Keratinocyte (primary cell): ENCODE data around the gene TWF2. TPM values are rescaled to one million over a fixed set of nuclear protein-coding genes. Genes with fewer than 3 reads are reported as not detected.

Experiments used
- DNase-seq: peaks from one replicate; pipeline ENCODE4 v3.0.0-alpha.2; 2011; ENCODE audit warnings: low read depth, missing footprints, low spot score
- FAIRE-seq: peaks from 2 replicates; lab custom pipeline; 2011; peaks lifted over from hg19 to GRCh38; lab: Jason Lieb, UNC
- H2AFZ ChIP-seq: 2 replicates; pipeline ENCODE4 v1.6.0; 2012; ENCODE audit warnings: low read length, control low read depth, inconsistent platforms; ENCODE audit not compliant: control insufficient read depth
- H3K27ac ChIP-seq: 2 replicates; pipeline ENCODE4 v1.5.1; 2011; ENCODE audit warnings: low read length; ENCODE audit not compliant: control insufficient read depth, insufficient read depth
- H3K27me3 ChIP-seq: 3 replicates; pipeline ENCODE4 v1.6.0; 2011; ENCODE audit warnings: low read length; ENCODE audit not compliant: control insufficient read depth, insufficient read depth; ENCODE audit errors: extremely low read depth
- H3K36me3 ChIP-seq, 2 experiments: 2 replicates in 1 of 2; 3 replicates in 1 of 2; pipeline ENCODE4 v1.5.1; 2011; ENCODE audit warnings: low read length in 2 of 2, mild to moderate bottlenecking in 1 of 2; ENCODE audit not compliant: control insufficient read depth in 2 of 2, insufficient read depth in 2 of 2; ENCODE audit errors: extremely low read depth in 1 of 2
- H3K4me1 ChIP-seq: 3 replicates; pipeline ENCODE4 v1.5.1; 2011; ENCODE audit warnings: low read length; ENCODE audit not compliant: control insufficient read depth, insufficient read depth; ENCODE audit errors: extremely low read depth
- H3K4me2 ChIP-seq: 3 replicates; pipeline ENCODE4 v1.6.0; 2011; ENCODE audit warnings: low read depth, low read length; ENCODE audit not compliant: control insufficient read depth, insufficient read depth; ENCODE audit errors: extremely low read depth
- H3K4me3 ChIP-seq, 3 experiments: fragments of 200-600 bp in 1 of 3; sonication (generic) in 1 of 3; 2 replicates in 2 of 3; 3 replicates in 1 of 3; pipeline ENCODE4 v1.5.1; 2011 to 2016; ENCODE audit warnings: low read length in 3 of 3, mild to moderate bottlenecking in 3 of 3, control low read depth in 2 of 3, inconsistent platforms in 1 of 3, low read depth in 1 of 3, mixed read lengths in 1 of 3, mixed run types in 1 of 3, moderate library complexity in 1 of 3; ENCODE audit not compliant: control insufficient read depth in 2 of 3, insufficient read depth in 2 of 3; ENCODE audit errors: extremely low read depth in 1 of 3
- H3K79me2 ChIP-seq: 2 replicates; pipeline ENCODE4 v1.6.0; 2012; ENCODE audit warnings: low read length; ENCODE audit not compliant: control insufficient read depth, insufficient read depth
- H3K9ac ChIP-seq: 3 replicates; pipeline ENCODE4 v1.6.0; 2011; ENCODE audit warnings: low read length; ENCODE audit not compliant: control insufficient read depth, insufficient read depth; ENCODE audit errors: extremely low read depth
- H3K9me1 ChIP-seq: 3 replicates; pipeline ENCODE4 v1.6.0; 2011; ENCODE audit warnings: low read length; ENCODE audit not compliant: control insufficient read depth, insufficient read depth; ENCODE audit errors: extremely low read depth
- H3K9me3 ChIP-seq: 2 replicates; pipeline ENCODE4 v1.5.1; 2012; ENCODE audit warnings: low read depth, low read length; ENCODE audit not compliant: control insufficient read depth
- H4K20me1 ChIP-seq: 3 replicates; pipeline ENCODE4 v1.6.0; 2011; ENCODE audit warnings: low read length; ENCODE audit not compliant: control insufficient read depth, insufficient read depth; ENCODE audit errors: extremely low read depth
- EZH2 ChIP-seq: IDR thresholded peaks from one replicate; pipeline ENCODE4 v1.6.1; 2012; ENCODE audit warnings: inconsistent platforms, mild to moderate bottlenecking, low read length, moderate library complexity
- dilution Hi-C: fragments of 300-500 bp; cut with MboI; formaldehyde crosslinking; loops from one replicate; pipeline ENCODE4 v1.7.0; 2020; ENCODE audit warnings: low sequenced_read_pairs; ENCODE audit not compliant: extremely low pct_ligation_motif_present
- polyA plus RNA-seq, 5 experiments: library from polyadenylated mRNA; depleted of rRNA in 3 of 5; stranded (reverse) in 3 of 5; stranded (forward) in 1 of 5; unstranded in 1 of 5; fragments of >200 nt; gene quantifications; 1 replicate in 1 of 5; 2 replicates in 3 of 5; 3 replicates in 1 of 5; pipeline versions ENCODE4 v1.2.1 to v1.2.3, GENCODE V29; 2011 to 2012; ENCODE audit warnings: missing spikeins in 2 of 5, low read depth in 1 of 5, low replicate concordance in 1 of 5
- TF ChIP-seq, protein P1 (sequence below), 3 experiments: IDR thresholded peaks in 1 of 3; conservative IDR thresholded peaks in 1 of 3; optimal IDR thresholded peaks in 1 of 3; 2 replicates in 2 of 3; 3 replicates in 1 of 3; pipeline versions ENCODE3 to v1.5.1; 2011; ENCODE audit warnings: low read length in 3 of 3, mild to moderate bottlenecking in 3 of 3, moderate library complexity in 2 of 3, control low read depth in 1 of 3, inconsistent platforms in 1 of 3; ENCODE audit not compliant: insufficient read depth in 2 of 3; ENCODE audit errors: extremely low read depth in 1 of 3

The TWF2 gene
- polyA plus RNA-seq, 1 donor (not counting 4 experiments of a cell fraction or from before 2014, with no cell fraction given): 70.4 TPM

DNA sequence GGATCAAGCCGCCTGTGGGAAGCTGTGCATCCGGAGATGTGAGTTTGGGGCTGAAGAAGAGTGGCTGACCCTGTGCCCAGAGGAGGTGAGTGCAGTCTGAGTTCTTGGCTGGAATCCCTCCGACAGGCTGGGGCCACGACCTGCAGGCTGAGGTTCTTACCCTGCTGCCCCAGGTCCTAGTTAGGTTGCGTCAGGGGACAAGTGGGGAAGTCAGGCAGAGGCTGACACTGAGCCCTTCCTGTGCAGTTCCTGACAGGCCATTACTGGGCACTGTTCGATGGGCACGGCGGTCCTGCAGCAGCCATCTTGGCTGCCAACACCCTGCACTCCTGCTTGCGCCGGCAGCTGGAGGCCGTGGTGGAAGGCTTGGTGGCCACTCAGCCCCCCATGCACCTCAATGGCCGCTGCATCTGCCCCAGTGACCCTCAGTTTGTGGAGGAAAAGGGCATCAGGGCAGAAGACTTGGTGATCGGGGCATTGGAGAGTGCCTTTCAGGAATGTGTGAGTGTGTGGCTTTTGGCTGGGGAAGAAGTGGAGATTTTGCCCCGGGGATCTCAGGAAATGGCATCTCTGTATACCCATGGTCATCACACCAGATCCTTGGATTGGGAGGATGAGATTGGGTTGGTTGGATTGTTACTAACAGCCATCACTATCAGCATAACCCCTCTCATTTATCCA lies 7.9 kb upstream of the TWF2 start:
- dilution Hi-C loops: no loop called here
- no peak for DNase-seq
- Histone ChIP-seq H3K27me3 (no peaks in the 10 kb centered on the region), H3K79me2 (no peaks in the 10 kb centered on the region), H4K20me1 (no peaks in the 10 kb centered on the region), H3K9me1 (no peaks in the 10 kb centered on the region), H3K4me1 (peaks cover 29% of the 10 kb centered on the region), H3K4me3 (no peak overlapping the region), H3K36me3 (peaks cover 11 to 16% of the 10 kb centered on the region in 2 experiments), H3K4me2 (peak overlapping the region; percentile 69), H3K9ac (no peak overlapping the region), H3K27ac (no peak overlapping the region), H2AFZ (no peak overlapping the region), H3K9me3 (no peaks in the 10 kb centered on the region)
- TF ChIP-seq EZH2: no peak
- FAIRE-seq: no peak

DNA sequence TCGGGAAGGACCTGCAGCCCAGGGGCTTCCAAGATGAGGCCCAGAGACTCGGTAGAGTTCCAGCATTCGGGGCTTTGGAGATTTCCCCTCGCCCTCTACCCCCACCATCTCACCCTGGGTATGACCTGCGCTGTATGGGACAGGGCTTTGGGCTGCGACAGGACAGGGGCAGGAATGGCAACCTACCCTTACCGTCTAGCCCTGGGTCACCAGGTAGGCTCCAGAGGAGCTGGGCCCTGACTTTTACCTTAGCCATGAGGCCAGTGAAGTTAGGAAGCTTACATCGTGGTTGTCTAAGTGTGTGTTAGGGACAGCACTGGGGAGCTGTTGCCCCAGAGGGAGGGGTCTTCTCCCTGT lies 7.3 kb upstream of the TWF2 start:
- Histone ChIP-seq H3K4me1 (peaks cover 29% of the 10 kb centered on the region), H3K9me3 (no peaks in the 10 kb centered on the region), H3K4me3 (peak overlapping the region; percentile 13 to 58 (median 45)), H4K20me1 (no peaks in the 10 kb centered on the region), H3K9me1 (no peaks in the 10 kb centered on the region), H2AFZ (peak overlapping the region; percentile 47), H3K79me2 (no peaks in the 10 kb centered on the region), H3K27ac (no peak overlapping the region), H3K36me3 (peaks cover 11 to 16% of the 10 kb centered on the region in 2 experiments), H3K4me2 (peak overlapping the region; percentile 69), H3K9ac (peak overlapping the region; percentile 44), H3K27me3 (no peaks in the 10 kb centered on the region)
- dilution Hi-C loops: no loop called here
- FAIRE-seq (no peak), DNase-seq (no peak)
- TF ChIP-seq EZH2: no peak
- TF ChIP-seq, protein P1, sequence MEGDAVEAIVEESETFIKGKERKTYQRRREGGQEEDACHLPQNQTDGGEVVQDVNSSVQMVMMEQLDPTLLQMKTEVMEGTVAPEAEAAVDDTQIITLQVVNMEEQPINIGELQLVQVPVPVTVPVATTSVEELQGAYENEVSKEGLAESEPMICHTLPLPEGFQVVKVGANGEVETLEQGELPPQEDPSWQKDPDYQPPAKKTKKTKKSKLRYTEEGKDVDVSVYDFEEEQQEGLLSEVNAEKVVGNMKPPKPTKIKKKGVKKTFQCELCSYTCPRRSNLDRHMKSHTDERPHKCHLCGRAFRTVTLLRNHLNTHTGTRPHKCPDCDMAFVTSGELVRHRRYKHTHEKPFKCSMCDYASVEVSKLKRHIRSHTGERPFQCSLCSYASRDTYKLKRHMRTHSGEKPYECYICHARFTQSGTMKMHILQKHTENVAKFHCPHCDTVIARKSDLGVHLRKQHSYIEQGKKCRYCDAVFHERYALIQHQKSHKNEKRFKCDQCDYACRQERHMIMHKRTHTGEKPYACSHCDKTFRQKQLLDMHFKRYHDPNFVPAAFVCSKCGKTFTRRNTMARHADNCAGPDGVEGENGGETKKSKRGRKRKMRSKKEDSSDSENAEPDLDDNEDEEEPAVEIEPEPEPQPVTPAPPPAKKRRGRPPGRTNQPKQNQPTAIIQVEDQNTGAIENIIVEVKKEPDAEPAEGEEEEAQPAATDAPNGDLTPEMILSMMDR (optimal IDR thresholded peaks at IDR 0.05 in 1 of 3, IDR thresholded peaks at IDR 0.05 in 1 of 3, conservative IDR thresholded peaks at IDR 0.05 in 1 of 3; ENCODE audit: extremely low read depth in 1 of 3, insufficient read depth in 2 of 3, low read length in 3 of 3): no peak
